Keratinocyte (primary cell): Measurements from ENCODE around the gene MYCBPAP. TPM values are rescaled to one million over a fixed set of nuclear protein-coding genes. Genes with fewer than 3 reads are reported as not detected.

Experiments used
- DNase-seq: peaks from one replicate; pipeline ENCODE4 v3.0.0-alpha.2; 2011; ENCODE audit warnings: low read depth, missing footprints, low spot score
- FAIRE-seq: peaks from 2 replicates; lab custom pipeline; 2011; peaks lifted over from hg19 to GRCh38; lab: Jason Lieb, UNC
- H2AFZ ChIP-seq: 2 replicates; pipeline ENCODE4 v1.6.0; 2012; ENCODE audit warnings: low read length, control low read depth, inconsistent platforms; ENCODE audit not compliant: control insufficient read depth
- H3K27ac ChIP-seq: 2 replicates; pipeline ENCODE4 v1.5.1; 2011; ENCODE audit warnings: low read length; ENCODE audit not compliant: control insufficient read depth, insufficient read depth
- H3K27me3 ChIP-seq: 3 replicates; pipeline ENCODE4 v1.6.0; 2011; ENCODE audit warnings: low read length; ENCODE audit not compliant: control insufficient read depth, insufficient read depth; ENCODE audit errors: extremely low read depth
- H3K36me3 ChIP-seq, 2 experiments: 2 replicates in 1 of 2; 3 replicates in 1 of 2; pipeline ENCODE4 v1.5.1; 2011; ENCODE audit warnings: low read length in 2 of 2, mild to moderate bottlenecking in 1 of 2; ENCODE audit not compliant: control insufficient read depth in 2 of 2, insufficient read depth in 2 of 2; ENCODE audit errors: extremely low read depth in 1 of 2
- H3K4me1 ChIP-seq: 3 replicates; pipeline ENCODE4 v1.5.1; 2011; ENCODE audit warnings: low read length; ENCODE audit not compliant: control insufficient read depth, insufficient read depth; ENCODE audit errors: extremely low read depth
- H3K4me2 ChIP-seq: 3 replicates; pipeline ENCODE4 v1.6.0; 2011; ENCODE audit warnings: low read depth, low read length; ENCODE audit not compliant: control insufficient read depth, insufficient read depth; ENCODE audit errors: extremely low read depth
- H3K4me3 ChIP-seq, 3 experiments: fragments of 200-600 bp in 1 of 3; sonication (generic) in 1 of 3; 2 replicates in 2 of 3; 3 replicates in 1 of 3; pipeline ENCODE4 v1.5.1; 2011 to 2016; ENCODE audit warnings: low read length in 3 of 3, mild to moderate bottlenecking in 3 of 3, control low read depth in 2 of 3, inconsistent platforms in 1 of 3, low read depth in 1 of 3, mixed read lengths in 1 of 3, mixed run types in 1 of 3, moderate library complexity in 1 of 3; ENCODE audit not compliant: control insufficient read depth in 2 of 3, insufficient read depth in 2 of 3; ENCODE audit errors: extremely low read depth in 1 of 3
- H3K79me2 ChIP-seq: 2 replicates; pipeline ENCODE4 v1.6.0; 2012; ENCODE audit warnings: low read length; ENCODE audit not compliant: control insufficient read depth, insufficient read depth
- H3K9ac ChIP-seq: 3 replicates; pipeline ENCODE4 v1.6.0; 2011; ENCODE audit warnings: low read length; ENCODE audit not compliant: control insufficient read depth, insufficient read depth; ENCODE audit errors: extremely low read depth
- H3K9me1 ChIP-seq: 3 replicates; pipeline ENCODE4 v1.6.0; 2011; ENCODE audit warnings: low read length; ENCODE audit not compliant: control insufficient read depth, insufficient read depth; ENCODE audit errors: extremely low read depth
- H3K9me3 ChIP-seq: 2 replicates; pipeline ENCODE4 v1.5.1; 2012; ENCODE audit warnings: low read depth, low read length; ENCODE audit not compliant: control insufficient read depth
- H4K20me1 ChIP-seq: 3 replicates; pipeline ENCODE4 v1.6.0; 2011; ENCODE audit warnings: low read length; ENCODE audit not compliant: control insufficient read depth, insufficient read depth; ENCODE audit errors: extremely low read depth
- EZH2 ChIP-seq: IDR thresholded peaks from one replicate; pipeline ENCODE4 v1.6.1; 2012; ENCODE audit warnings: inconsistent platforms, mild to moderate bottlenecking, low read length, moderate library complexity
- dilution Hi-C: fragments of 300-500 bp; cut with MboI; formaldehyde crosslinking; loops from one replicate; pipeline ENCODE4 v1.7.0; 2020; ENCODE audit warnings: low sequenced_read_pairs; ENCODE audit not compliant: extremely low pct_ligation_motif_present
- polyA plus RNA-seq, 5 experiments: library from polyadenylated mRNA; depleted of rRNA in 3 of 5; stranded (reverse) in 3 of 5; stranded (forward) in 1 of 5; unstranded in 1 of 5; fragments of >200 nt; gene quantifications; 1 replicate in 1 of 5; 2 replicates in 3 of 5; 3 replicates in 1 of 5; pipeline versions ENCODE4 v1.2.1 to v1.2.3, GENCODE V29; 2011 to 2012; ENCODE audit warnings: missing spikeins in 2 of 5, low read depth in 1 of 5, low replicate concordance in 1 of 5
- TF ChIP-seq, protein P1 (sequence below), 3 experiments: IDR thresholded peaks in 1 of 3; conservative IDR thresholded peaks in 1 of 3; optimal IDR thresholded peaks in 1 of 3; 2 replicates in 2 of 3; 3 replicates in 1 of 3; pipeline versions ENCODE3 to v1.5.1; 2011; ENCODE audit warnings: low read length in 3 of 3, mild to moderate bottlenecking in 3 of 3, moderate library complexity in 2 of 3, control low read depth in 1 of 3, inconsistent platforms in 1 of 3; ENCODE audit not compliant: insufficient read depth in 2 of 3; ENCODE audit errors: extremely low read depth in 1 of 3

The MYCBPAP gene
- polyA plus RNA-seq, 1 donor (not counting 4 experiments of a cell fraction or from before 2014, with no cell fraction given): 9.5 TPM

DNA sequence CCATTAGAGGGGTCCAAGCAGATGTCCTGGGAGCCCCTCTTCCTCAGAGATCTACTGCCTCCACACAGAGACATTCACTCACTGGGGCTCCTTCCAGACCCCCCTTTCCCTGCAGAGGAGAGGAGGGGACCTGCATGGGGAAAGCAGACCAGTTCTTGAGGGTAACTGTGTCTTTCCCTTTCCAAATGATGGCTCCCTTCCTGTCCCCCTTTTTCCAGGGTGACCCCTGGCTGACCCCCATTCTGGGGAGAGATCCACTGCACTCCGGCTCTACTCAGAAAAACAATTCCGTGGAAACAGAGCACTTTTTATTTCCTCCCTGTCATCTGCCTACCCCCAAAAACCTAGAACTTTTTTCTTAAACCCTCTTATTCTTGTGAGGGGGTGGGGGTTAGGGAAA lies 58.6 kb downstream of the MYCBPAP start:
- peaks cover 45% of the 10 kb centered on the region for H3K27me3 ChIP-seq
- no peak for TF ChIP-seq EZH2
- TF ChIP-seq, protein P1, sequence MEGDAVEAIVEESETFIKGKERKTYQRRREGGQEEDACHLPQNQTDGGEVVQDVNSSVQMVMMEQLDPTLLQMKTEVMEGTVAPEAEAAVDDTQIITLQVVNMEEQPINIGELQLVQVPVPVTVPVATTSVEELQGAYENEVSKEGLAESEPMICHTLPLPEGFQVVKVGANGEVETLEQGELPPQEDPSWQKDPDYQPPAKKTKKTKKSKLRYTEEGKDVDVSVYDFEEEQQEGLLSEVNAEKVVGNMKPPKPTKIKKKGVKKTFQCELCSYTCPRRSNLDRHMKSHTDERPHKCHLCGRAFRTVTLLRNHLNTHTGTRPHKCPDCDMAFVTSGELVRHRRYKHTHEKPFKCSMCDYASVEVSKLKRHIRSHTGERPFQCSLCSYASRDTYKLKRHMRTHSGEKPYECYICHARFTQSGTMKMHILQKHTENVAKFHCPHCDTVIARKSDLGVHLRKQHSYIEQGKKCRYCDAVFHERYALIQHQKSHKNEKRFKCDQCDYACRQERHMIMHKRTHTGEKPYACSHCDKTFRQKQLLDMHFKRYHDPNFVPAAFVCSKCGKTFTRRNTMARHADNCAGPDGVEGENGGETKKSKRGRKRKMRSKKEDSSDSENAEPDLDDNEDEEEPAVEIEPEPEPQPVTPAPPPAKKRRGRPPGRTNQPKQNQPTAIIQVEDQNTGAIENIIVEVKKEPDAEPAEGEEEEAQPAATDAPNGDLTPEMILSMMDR (optimal IDR thresholded peaks at IDR 0.05 in 1 of 3, IDR thresholded peaks at IDR 0.05 in 1 of 3, conservative IDR thresholded peaks at IDR 0.05 in 1 of 3; ENCODE audit: extremely low read depth in 1 of 3, insufficient read depth in 2 of 3, low read length in 3 of 3): no peak
- no peak overlapping the region for H3K9ac ChIP-seq
- no peak overlapping the region for H2AFZ ChIP-seq
- no peaks in the 10 kb centered on the region for H3K36me3 ChIP-seq
- H3K9me1 ChIP-seq: no peaks in the 10 kb centered on the region
- no peaks in the 10 kb centered on the region for H3K9me3 ChIP-seq
- H3K4me3 ChIP-seq: no peak overlapping the region
- no peak overlapping the region for H3K27ac ChIP-seq
- FAIRE-seq (no peak), DNase-seq (no peak)
- H3K79me2 ChIP-seq: no peaks in the 10 kb centered on the region
- peaks cover 4% of the 10 kb centered on the region for H3K4me1 ChIP-seq
- no peaks in the 10 kb centered on the region for H4K20me1 ChIP-seq
- H3K4me2 ChIP-seq: no peak overlapping the region
- dilution Hi-C loops: no loop called here

DNA sequence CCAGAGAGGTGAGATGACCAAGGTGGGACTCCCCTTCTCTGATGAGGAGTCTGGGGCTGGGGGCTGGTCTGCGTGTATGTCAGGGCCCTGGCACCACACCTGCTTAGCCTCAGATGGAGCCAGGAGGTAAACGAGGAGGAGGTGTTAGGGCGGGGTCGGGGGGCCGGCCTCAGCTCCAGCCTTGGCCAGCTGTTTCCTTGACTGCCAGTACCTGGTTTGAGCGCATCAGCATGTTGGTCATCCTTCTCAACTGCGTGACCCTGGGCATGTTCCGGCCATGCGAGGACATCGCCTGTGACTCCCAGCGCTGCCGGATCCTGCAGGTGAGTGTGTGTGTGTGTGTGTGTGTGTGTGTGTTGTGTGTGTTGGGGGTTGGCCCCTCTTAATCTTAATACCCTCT lies 60.4 kb downstream of the MYCBPAP start:
- TF ChIP-seq, protein P1 (optimal IDR thresholded peaks at IDR 0.05 in 1 of 3, IDR thresholded peaks at IDR 0.05 in 1 of 3, conservative IDR thresholded peaks at IDR 0.05 in 1 of 3; ENCODE audit: extremely low read depth in 1 of 3, insufficient read depth in 2 of 3, low read length in 3 of 3): no peak
- TF ChIP-seq EZH2: no peak
- H2AFZ ChIP-seq: no peak overlapping the region
- no peak overlapping the region for H3K9ac ChIP-seq
- H3K9me1 ChIP-seq: no peaks in the 10 kb centered on the region
- dilution Hi-C loops: no loop called here
- no peak overlapping the region for H3K27ac ChIP-seq
- DNase-seq: no peak
- H3K36me3 ChIP-seq: no peaks in the 10 kb centered on the region
- H3K4me2 ChIP-seq: no peak overlapping the region
- H3K27me3 ChIP-seq: peaks cover 28% of the 10 kb centered on the region
- H3K9me3 ChIP-seq: no peaks in the 10 kb centered on the region
- H4K20me1 ChIP-seq: no peaks in the 10 kb centered on the region
- H3K79me2 ChIP-seq: no peaks in the 10 kb centered on the region
- no peak for FAIRE-seq
- H3K4me1 ChIP-seq: peaks cover 4% of the 10 kb centered on the region
- no peak overlapping the region for H3K4me3 ChIP-seq
